ENCODE measurements around the gene STON2.

GRCh38 chr14:81268016-81268416, 132.1 kb downstream of the STON2 start:
- TF ChIP-seq EZH2 (IDR thresholded peaks at IDR 0.05; ENCODE audit: borderline replicate concordance) = no peak
- TF ChIP-seq CTCF (IDR thresholded peaks at IDR 0.05; ENCODE audit: poor library complexity) = no peak
- TF ChIP-seq EZH2phosphoT487 (IDR thresholded peaks at IDR 0.05; ENCODE audit: low read depth, severe bottlenecking, unreplicated experiment) = no peak

All from hepatocyte (in vitro differentiated cells).